ENCODE results near the gene MECP2. TPM values are rescaled to one million over a fixed set of nuclear protein-coding genes. Genes with fewer than 3 reads are reported as not detected.
"Not testable (repeated sequence)": the region's sequence is repeated elsewhere in the genome, so short reads cannot be mapped to it uniquely, and the experiment has no call there.

Gene MECP2
- total RNA-seq, 2 experiments from 2014 or later: 31.2 to 48.6 TPM

DNA sequence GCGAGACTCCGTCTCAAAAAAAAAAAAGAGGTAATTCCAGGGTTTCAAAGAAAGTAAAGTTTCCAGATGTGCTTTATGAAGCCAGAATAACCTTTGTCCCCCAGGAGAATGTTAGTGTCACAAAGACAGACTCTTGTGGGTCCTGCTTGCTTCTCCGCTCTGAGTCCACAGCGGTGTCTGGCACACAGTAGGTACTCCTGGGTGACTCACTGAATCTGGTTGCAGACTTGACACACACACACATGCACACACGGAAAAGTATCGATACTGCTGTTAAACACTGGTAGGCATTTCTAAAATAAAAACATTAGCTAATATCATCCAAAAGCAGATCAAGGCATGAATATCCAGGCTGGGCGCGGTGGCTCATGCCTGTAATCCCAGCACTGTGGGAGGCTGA is 102.0 kb downstream of the MECP2 start:
- Histone ChIP-seq H3K4me2 (ENCODE audit: low read length) (no peak overlapping the region), H3K9me2 (ENCODE audit: insufficient read depth, low read length) (no peaks in the 10 kb centered on the region), H3K79me2 (ENCODE audit: insufficient read depth, low read depth, low read length) (no peaks in the 10 kb centered on the region), H3K4me1 (ENCODE audit: insufficient read depth, low read length, poor library complexity, severe bottlenecking) (no peaks in the 10 kb centered on the region), H3K36me3 (ENCODE audit: insufficient read depth, low read length) (no peaks in the 10 kb centered on the region), H3K4me3 (ENCODE audit: low read depth, low read length, poor library complexity, severe bottlenecking) (no peak overlapping the region), H3K27ac (ENCODE audit: low read depth, low read length, poor library complexity, severe bottlenecking) (no peak overlapping the region), H2AFZ (ENCODE audit: low read length) (no peak overlapping the region), H4K20me1 (ENCODE audit: insufficient read depth, low read length) (no peaks in the 10 kb centered on the region), H3K9me3 (ENCODE audit: low read length) (no peaks in the 10 kb centered on the region)
- no TSS peak for BruUV-seq (replicated peaks)
- ChIA-PET POLR2A (interaction anchor here (0.6 kb wide), 1 partner anchor 557 kb away, joined by 5 read pairs; no protein-coding TSS in a partner anchor), CTCF (ENCODE audit: unreplicated experiment) (no interaction called here)
- intact Hi-C loops (cut with micrococcal nuclease; ENCODE audit: unreplicated experiment): no loop called here
- no peak for DNase-seq (ENCODE audit: low spot score)
- no peak for TF ChIP-seq EZH2phosphoT487 (IDR thresholded peaks at IDR 0.05; ENCODE audit: borderline replicate concordance, low read depth, low read length)
- TF ChIP-seq, protein P1, sequence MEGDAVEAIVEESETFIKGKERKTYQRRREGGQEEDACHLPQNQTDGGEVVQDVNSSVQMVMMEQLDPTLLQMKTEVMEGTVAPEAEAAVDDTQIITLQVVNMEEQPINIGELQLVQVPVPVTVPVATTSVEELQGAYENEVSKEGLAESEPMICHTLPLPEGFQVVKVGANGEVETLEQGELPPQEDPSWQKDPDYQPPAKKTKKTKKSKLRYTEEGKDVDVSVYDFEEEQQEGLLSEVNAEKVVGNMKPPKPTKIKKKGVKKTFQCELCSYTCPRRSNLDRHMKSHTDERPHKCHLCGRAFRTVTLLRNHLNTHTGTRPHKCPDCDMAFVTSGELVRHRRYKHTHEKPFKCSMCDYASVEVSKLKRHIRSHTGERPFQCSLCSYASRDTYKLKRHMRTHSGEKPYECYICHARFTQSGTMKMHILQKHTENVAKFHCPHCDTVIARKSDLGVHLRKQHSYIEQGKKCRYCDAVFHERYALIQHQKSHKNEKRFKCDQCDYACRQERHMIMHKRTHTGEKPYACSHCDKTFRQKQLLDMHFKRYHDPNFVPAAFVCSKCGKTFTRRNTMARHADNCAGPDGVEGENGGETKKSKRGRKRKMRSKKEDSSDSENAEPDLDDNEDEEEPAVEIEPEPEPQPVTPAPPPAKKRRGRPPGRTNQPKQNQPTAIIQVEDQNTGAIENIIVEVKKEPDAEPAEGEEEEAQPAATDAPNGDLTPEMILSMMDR (conservative IDR thresholded peaks at IDR 0.05; ENCODE audit: low read length): no peak

DNA sequence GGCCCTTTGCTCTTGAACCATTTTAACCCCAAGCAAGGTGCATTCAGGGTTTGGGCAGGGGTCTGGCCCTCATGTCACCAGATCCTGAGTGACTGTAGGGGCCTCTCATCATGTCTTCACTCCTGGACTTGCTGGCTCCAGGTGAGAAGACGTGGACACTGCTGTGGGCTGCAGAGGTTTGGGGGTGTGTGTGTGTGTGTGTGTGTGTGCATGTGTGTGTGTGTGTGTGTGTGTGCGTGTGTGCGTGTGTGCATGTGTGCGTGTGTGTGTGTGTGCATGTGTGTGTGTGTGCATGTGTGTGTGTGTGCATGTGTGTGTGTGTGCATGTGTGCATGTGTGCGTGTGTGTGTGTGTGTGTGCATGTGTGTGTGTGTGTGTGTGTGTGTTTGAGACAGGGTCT is 103.1 kb downstream of the MECP2 start:
- H3K36me3 ChIP-seq (ENCODE audit: insufficient read depth, low read length); H3K4me2 ChIP-seq (ENCODE audit: low read length); DNase-seq (ENCODE audit: low spot score); H3K79me2 ChIP-seq (ENCODE audit: insufficient read depth, low read depth, low read length); H3K4me3 ChIP-seq (ENCODE audit: low read depth, low read length, poor library complexity, severe bottlenecking); CTCF ChIA-PET (ENCODE audit: unreplicated experiment); H4K20me1 ChIP-seq (ENCODE audit: insufficient read depth, low read length); intact Hi-C loops (cut with micrococcal nuclease; ENCODE audit: unreplicated experiment); H3K4me1 ChIP-seq (ENCODE audit: insufficient read depth, low read length, poor library complexity, severe bottlenecking); BruUV-seq (replicated peaks); H3K27ac ChIP-seq (ENCODE audit: low read depth, low read length, poor library complexity, severe bottlenecking); H3K9me3 ChIP-seq (ENCODE audit: low read length); POLR2A ChIA-PET; H2AFZ ChIP-seq (ENCODE audit: low read length); H3K9me2 ChIP-seq (ENCODE audit: insufficient read depth, low read length): not testable (repeated sequence)

DNA sequence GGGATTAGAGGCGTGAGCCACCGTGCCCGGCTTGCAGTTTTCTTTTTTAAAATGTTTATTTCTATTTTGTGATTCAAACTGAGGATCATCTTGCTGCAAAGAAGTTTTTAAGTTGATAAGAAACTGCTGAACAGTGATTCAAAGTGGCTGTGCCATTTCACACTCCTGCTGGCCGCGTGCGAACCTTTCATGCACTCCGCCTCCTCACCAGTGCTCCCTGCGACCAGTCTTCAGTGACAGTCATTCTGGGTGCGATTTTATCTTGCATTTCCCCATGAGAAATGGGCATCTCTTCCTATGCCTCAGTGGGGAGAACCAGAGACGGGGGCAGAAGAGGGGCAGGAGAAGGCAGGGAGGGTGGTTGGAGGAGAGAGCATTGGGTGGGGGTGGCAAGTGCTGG is 103.5 kb downstream of the MECP2 start:
- POLR2A ChIA-PET: no interaction called here
- no peaks in the 10 kb centered on the region for H3K9me2 ChIP-seq (ENCODE audit: insufficient read depth, low read length)
- no peak for DNase-seq (ENCODE audit: low spot score)
- no peaks in the 10 kb centered on the region for H3K4me1 ChIP-seq (ENCODE audit: insufficient read depth, low read length, poor library complexity, severe bottlenecking)
- H2AFZ ChIP-seq (ENCODE audit: low read length): no peak overlapping the region
- BruUV-seq (replicated peaks): no TSS peak
- intact Hi-C loops (cut with micrococcal nuclease; ENCODE audit: unreplicated experiment): no loop called here
- H3K36me3 ChIP-seq (ENCODE audit: insufficient read depth, low read length): no peaks in the 10 kb centered on the region
- no peak overlapping the region for H3K27ac ChIP-seq (ENCODE audit: low read depth, low read length, poor library complexity, severe bottlenecking)
- no peaks in the 10 kb centered on the region for H3K79me2 ChIP-seq (ENCODE audit: insufficient read depth, low read depth, low read length)
- no peak overlapping the region for H3K4me3 ChIP-seq (ENCODE audit: low read depth, low read length, poor library complexity, severe bottlenecking)
- H3K9me3 ChIP-seq (ENCODE audit: low read length): no peaks in the 10 kb centered on the region
- no peak overlapping the region for H3K4me2 ChIP-seq (ENCODE audit: low read length)
- H4K20me1 ChIP-seq (ENCODE audit: insufficient read depth, low read length): no peaks in the 10 kb centered on the region
- CTCF ChIA-PET (ENCODE audit: unreplicated experiment): no interaction called here
- TF ChIP-seq EZH2phosphoT487 (IDR thresholded peaks at IDR 0.05; ENCODE audit: borderline replicate concordance, low read depth, low read length): no peak
- TF ChIP-seq, protein P1 (conservative IDR thresholded peaks at IDR 0.05; ENCODE audit: low read length): no peak
